GM23338 (cell line): ENCODE data around the gene CHRNA4. TPM values are rescaled to one million over a fixed set of nuclear protein-coding genes. Genes with fewer than 3 reads are reported as not detected.

Source experiments
- ATAC-seq: fragments of 200-7000 bp; cut with Tn5 transposase; 3 replicates; pipeline ENCODE4 v1.9.1; 2020
- DNase-seq: peaks from one replicate; pipeline ENCODE4 v3.0.0-alpha.2; 2015; ENCODE audit warnings: low spot score
- H2AFZ ChIP-seq: fragments of 200-600 bp; sonication (generic); 2 replicates; pipeline ENCODE4 v1.8.0; 2016; ENCODE audit warnings: antibody characterized with exemption, mild to moderate bottlenecking, moderate library complexity
- H3F3A ChIP-seq: fragments of 200-600 bp; sonication (generic); replicated peaks from 2 replicates; pipeline ENCODE4 v1.8.0; 2017; ENCODE audit warnings: antibody characterized with exemption, mixed run types, low read depth
- H3K27ac ChIP-seq: fragments of 200-600 bp; sonication (generic); 2 replicates; pipeline ENCODE4 v1.6.1; 2016; ENCODE audit warnings: low read depth
- H3K27me3 ChIP-seq: fragments of 200-600 bp; sonication (generic); 2 replicates; pipeline ENCODE4 v1.8.0; 2016; ENCODE audit warnings: mild to moderate bottlenecking, mixed run types, moderate library complexity; ENCODE audit not compliant: insufficient read depth
- H3K36me3 ChIP-seq: fragments of 200-600 bp; sonication (generic); 2 replicates; pipeline ENCODE4 v1.8.0; 2016; ENCODE audit warnings: mild to moderate bottlenecking; ENCODE audit not compliant: insufficient read depth
- H3K4me1 ChIP-seq: fragments of 200-600 bp; sonication (generic); 2 replicates; pipeline ENCODE4 v1.8.0; 2016; ENCODE audit warnings: mild to moderate bottlenecking, moderate library complexity; ENCODE audit not compliant: insufficient read depth
- H3K4me2 ChIP-seq: fragments of 200-600 bp; sonication (generic); 2 replicates; pipeline ENCODE4 v1.7.1; 2017; ENCODE audit warnings: mixed run types
- H3K4me3 ChIP-seq: fragments of 200-600 bp; sonication (generic); 2 replicates; pipeline ENCODE4 v1.6.1; 2016; ENCODE audit warnings: mixed run types
- H3K79me2 ChIP-seq: fragments of 200-600 bp; sonication (generic); replicated peaks from 2 replicates; pipeline ENCODE4 v1.8.0; 2017; ENCODE audit warnings: mild to moderate bottlenecking; ENCODE audit not compliant: insufficient read depth
- H3K9me2 ChIP-seq: fragments of 200-600 bp; sonication (generic); 2 replicates; pipeline ENCODE4 v1.8.0; 2017; ENCODE audit not compliant: insufficient read depth
- H4K20me1 ChIP-seq: fragments of 200-600 bp; sonication (generic); replicated peaks from 2 replicates; pipeline ENCODE4 v1.8.0; 2017; ENCODE audit warnings: mild to moderate bottlenecking; ENCODE audit not compliant: insufficient read depth
- H3K27ac Mint-ChIP-seq: 2 replicates; pipeline ENCODE4 v1.8.0; 2020; ENCODE audit warnings: inconsistent platforms, mild to moderate bottlenecking, moderate library complexity, mixed read lengths
- H3K27me3 Mint-ChIP-seq: 3 replicates; pipeline ENCODE4 v1.8.0; 2022; ENCODE audit warnings: low read depth, mild to moderate bottlenecking, moderate library complexity, mixed read lengths, inconsistent platforms; ENCODE audit not compliant: insufficient read depth, poor library complexity
- H3K36me3 Mint-ChIP-seq: 3 replicates; pipeline ENCODE4 v1.8.0; 2021; ENCODE audit warnings: low read depth, mild to moderate bottlenecking, inconsistent platforms, moderate library complexity, mixed read lengths
- H3K4me1 Mint-ChIP-seq: 3 replicates; pipeline ENCODE4 v1.8.0; 2020; ENCODE audit warnings: mild to moderate bottlenecking, inconsistent platforms, mixed read lengths
- H3K4me3 Mint-ChIP-seq: 3 replicates; pipeline ENCODE4 v1.8.0; 2021; ENCODE audit warnings: moderate library complexity, mild to moderate bottlenecking, inconsistent platforms, mixed read lengths
- H3K9me3 Mint-ChIP-seq: 3 replicates; pipeline ENCODE4 v1.8.0; 2020; ENCODE audit warnings: moderate library complexity, mild to moderate bottlenecking, inconsistent platforms, mixed read lengths
- CREB1 ChIP-seq: fragments of 250-450 bp; sonication (Bioruptor Pico); IDR thresholded peaks from 2 replicates; pipeline ENCODE4 v1.5.0; 2020; ENCODE audit warnings: low read depth, mild to moderate bottlenecking, moderate library complexity
- CTCF ChIP-seq, 2 experiments: fragments of 200-600 bp in 1 of 2; sonication (generic) in 1 of 2; conservative IDR thresholded peaks; 2 replicates each; pipeline versions ENCODE4 v1.5.1 to v1.6.1; 2016 to 2017; ENCODE audit warnings: antibody characterized with exemption in 2 of 2, low read depth in 2 of 2, mild to moderate bottlenecking in 2 of 2, moderate library complexity in 1 of 2
- ETS1 ChIP-seq: IDR thresholded peaks from 2 replicates; pipeline ENCODE4 v1.6.1; 2016; ENCODE audit warnings: antibody characterized with exemption
- EZH2 ChIP-seq: fragments of 200-600 bp; sonication (generic); IDR thresholded peaks from one replicate; pipeline ENCODE4 v1.8.0; 2017; ENCODE audit warnings: antibody characterized with exemption, mild to moderate bottlenecking, low read depth; ENCODE audit not compliant: unreplicated experiment
- EZH2phosphoT487 ChIP-seq: fragments of 200-600 bp; sonication (generic); IDR thresholded peaks from one replicate; pipeline ENCODE4 v1.8.1; 2018; ENCODE audit warnings: antibody characterized with exemption; ENCODE audit not compliant: unreplicated experiment
- JUNB ChIP-seq: IDR thresholded peaks from one replicate; pipeline ENCODE4 v1.6.1; 2016; ENCODE audit warnings: antibody characterized with exemption; ENCODE audit not compliant: unreplicated experiment
- NANOG ChIP-seq: IDR thresholded peaks from 2 replicates; pipeline ENCODE4 v1.6.1; 2016; ENCODE audit warnings: antibody characterized with exemption, borderline replicate concordance
- POLR2AphosphoS5 ChIP-seq: IDR thresholded peaks from 2 replicates; pipeline ENCODE4 v1.6.1; 2016; ENCODE audit warnings: antibody characterized with exemption, low read depth
- REST ChIP-seq: IDR thresholded peaks from one replicate; pipeline ENCODE4 v1.6.1; 2018; ENCODE audit warnings: antibody characterized with exemption; ENCODE audit not compliant: unreplicated experiment
- STAT1 ChIP-seq: IDR thresholded peaks from one replicate; pipeline ENCODE4 v1.6.1; 2016; ENCODE audit warnings: antibody characterized with exemption; ENCODE audit not compliant: unreplicated experiment
- ZNF114 ChIP-seq: fragments of 250-450 bp; sonication (Bioruptor Pico); IDR thresholded peaks from 2 replicates; pipeline ENCODE4 v1.5.0; 2020; ENCODE audit warnings: mild to moderate bottlenecking, moderate library complexity
- ZNF331 ChIP-seq: fragments of 250-450 bp; sonication (Bioruptor Pico); IDR thresholded peaks from 2 replicates; pipeline ENCODE4 v1.5.0; 2020; ENCODE audit warnings: low read depth, mild to moderate bottlenecking, moderate library complexity
- ZNF462 ChIP-seq: fragments of 250-450 bp; sonication (Bioruptor Pico); IDR thresholded peaks from 2 replicates; pipeline ENCODE4 v1.5.0; 2020; ENCODE audit warnings: mild to moderate bottlenecking, moderate library complexity
- polyA plus RNA-seq: library from polyadenylated mRNA; unstranded; fragments of >200 nt; fragmentation: Nextera tagmentation; extraction: Ambion mirVana; gene quantifications from 2 replicates; pipeline ENCODE4 v1.2.1, GENCODE V29; 2016
- total RNA-seq: library from RNA; depleted of rRNA; stranded (reverse); fragments of >200 nt; shearing (Covaris generic); gene quantifications from 2 replicates; pipeline ENCODE4 v1.2.3, GENCODE V29; 2014

The CHRNA4 gene
- total and polyA plus RNA-seq, 2 experiments from 2014 or later: 2.7 to 3.9 TPM

- H2AFZ ChIP-seq: no peak overlapping the region
- ATAC-seq: no peak
- Mint-ChIP-seq H3K4me1 (peaks cover 6% of the 10 kb centered on the region), H3K36me3 (no peaks in the 10 kb centered on the region), H3K4me3 (no peak overlapping the region), H3K27ac (no peak overlapping the region), H3K9me3 (peaks cover 2% of the 10 kb centered on the region; the same call in 1 of the 3 replicates), H3K27me3 (peaks cover 13% of the 10 kb centered on the region)
- no peaks in the 10 kb centered on the region for H3K79me2 ChIP-seq
- DNase-seq: no peak
- no peaks in the 10 kb centered on the region for H3F3A ChIP-seq
- TF ChIP-seq EZH2phosphoT487 (no peak), NANOG (no peak), ZNF331 (CRISPR knock-in tag) (no peak), ETS1 (no peak), STAT1 (no peak), EZH2 (no peak), POLR2AphosphoS5 (no peak), REST (no peak), CTCF (conservative IDR thresholded peaks at IDR 0.05; ENCODE audit: low read depth in 2 of 2) (no peak), ZNF114 (no peak), JUNB (no peak), ZNF462 (no peak), CREB1 (CRISPR knock-in tag) (no peak)
- H3K27me3 ChIP-seq: peaks cover 9% of the 10 kb centered on the region
- H3K4me1 ChIP-seq: no peaks in the 10 kb centered on the region; the same call in 1 of the 2 replicates
- no peak overlapping the region for H3K27ac ChIP-seq
- no peaks in the 10 kb centered on the region for H3K9me2 ChIP-seq
- H3K4me3 ChIP-seq: no peak overlapping the region
- H4K20me1 ChIP-seq: no peaks in the 10 kb centered on the region
- H3K4me2 ChIP-seq: no peak overlapping the region
- no peaks in the 10 kb centered on the region for H3K36me3 ChIP-seq
These were observed 4.6 kb downstream of the CHRNA4 start for GRCh38 chr20:63356511-63356910.
